HepG2 (cell line): ENCODE measurements around the gene BTBD17.
"Not testable (repeated sequence)": the region's sequence is repeated elsewhere in the genome, so short reads cannot be mapped to it uniquely, and the experiment has no call there.

Experiments
- BRCA1 ChIP-seq: sonication (generic); formaldehyde crosslinking; IDR thresholded peaks from 2 replicates; pipeline ENCODE4 v1.4.0; 2020; ENCODE audit warnings: missing genetic modification reagents
- CREM ChIP-seq, 2 experiments: sonication (generic) in 1 of 2; formaldehyde crosslinking in 1 of 2; IDR thresholded peaks; 2 replicates each; pipeline versions ENCODE4 v1.4.0 to v1.6.1; 2016 to 2020; ENCODE audit warnings: antibody characterized with exemption in 1 of 2, mild to moderate bottlenecking in 1 of 2, missing genetic modification reagents in 1 of 2
- MAFK ChIP-seq, 2 experiments: IDR thresholded peaks in 1 of 2; conservative IDR thresholded peaks in 1 of 2; 2 replicates each; pipeline ENCODE4 v1.6.1; 2011; ENCODE audit warnings: improper control_type of control experiment in 2 of 2, low read length in 2 of 2
- POLR2A ChIP-seq, 2 experiments: IDR thresholded peaks; 2 replicates each; pipeline ENCODE4 v1.6.1; 2011; ENCODE audit warnings: low read depth in 2 of 2, low read length in 2 of 2, mild to moderate bottlenecking in 1 of 2, moderate library complexity in 1 of 2; ENCODE audit not compliant: insufficient read depth in 1 of 2
- SNAI1 ChIP-seq: sonication (generic); formaldehyde crosslinking; IDR thresholded peaks from 2 replicates; pipeline ENCODE4 v1.5.0; 2020; ENCODE audit warnings: mild to moderate bottlenecking, missing genetic modification reagents, borderline replicate concordance
- TBP ChIP-seq: sonication (generic); formaldehyde crosslinking; IDR thresholded peaks from 2 replicates; pipeline ENCODE4 v1.5.0; 2020; ENCODE audit warnings: missing genetic modification reagents
- TF ChIP-seq, protein P1 (sequence below): sonication (generic); formaldehyde crosslinking; IDR thresholded peaks from 2 replicates; pipeline ENCODE4 v1.8.1; 2023; ENCODE audit warnings: mild to moderate bottlenecking, inconsistent platforms, moderate library complexity, missing genetic modification reagents, borderline replicate concordance

DNA sequence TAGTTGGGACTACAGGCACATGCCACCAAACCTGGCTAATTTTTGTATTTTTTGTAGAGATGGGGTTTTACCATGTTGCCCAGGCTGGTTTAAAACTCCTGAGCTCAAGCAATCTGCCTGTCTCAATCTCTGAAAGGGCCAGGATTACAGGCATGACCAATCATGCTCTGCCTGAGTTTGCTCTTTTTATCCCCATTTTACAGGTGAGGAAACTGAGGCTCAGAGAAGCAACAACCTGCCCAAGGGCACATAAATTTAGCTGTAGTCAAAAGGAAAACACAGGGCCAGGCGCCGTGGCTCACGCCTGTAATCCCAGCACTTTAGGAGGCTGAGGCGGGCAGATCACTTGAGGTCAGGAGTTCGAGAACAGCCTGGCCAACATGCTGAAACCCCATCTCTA is 43.6 kb upstream of the BTBD17 start:
- not testable (repeated sequence) for TF ChIP-seq POLR2A (IDR thresholded peaks at IDR 0.05; ENCODE audit: insufficient read depth in 1 of 2, low read depth in 2 of 2, low read length in 2 of 2); CREM (IDR thresholded peaks at IDR 0.05); CREM (CRISPR knock-in tag; IDR thresholded peaks at IDR 0.05); MAFK (conservative IDR thresholded peaks at IDR 0.05 in 1 of 2, IDR thresholded peaks at IDR 0.05 in 1 of 2; ENCODE audit: low read length in 2 of 2); SNAI1; TBP (CRISPR knock-in tag); BRCA1 (CRISPR knock-in tag)
- TF ChIP-seq, protein P1, sequence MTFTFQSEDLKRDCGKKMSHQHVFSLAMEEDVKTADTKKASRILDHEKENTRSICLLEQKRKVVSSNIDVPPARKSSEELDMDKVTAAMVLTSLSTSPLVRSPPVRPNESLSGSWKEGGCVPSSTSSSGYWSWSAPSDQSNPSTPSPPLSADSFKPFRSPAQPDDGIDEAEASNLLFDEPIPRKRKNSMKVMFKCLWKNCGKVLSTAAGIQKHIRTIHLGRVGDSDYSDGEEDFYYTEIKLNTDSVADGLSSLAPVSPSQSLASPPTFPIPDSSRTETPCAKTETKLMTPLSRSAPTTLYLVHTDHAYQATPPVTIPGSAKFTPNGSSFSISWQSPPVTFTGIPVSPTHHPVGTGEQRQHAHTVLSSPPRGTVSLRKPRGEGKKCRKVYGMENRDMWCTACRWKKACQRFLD (CRISPR knock-in tag): not testable (repeated sequence)
